ENCODE measurements around the gene LY6G6D. TPM values are rescaled to one million over a fixed set of nuclear protein-coding genes. Genes with fewer than 3 reads are reported as not detected.

The LY6G6D gene
- not detected for total RNA-seq

DNA sequence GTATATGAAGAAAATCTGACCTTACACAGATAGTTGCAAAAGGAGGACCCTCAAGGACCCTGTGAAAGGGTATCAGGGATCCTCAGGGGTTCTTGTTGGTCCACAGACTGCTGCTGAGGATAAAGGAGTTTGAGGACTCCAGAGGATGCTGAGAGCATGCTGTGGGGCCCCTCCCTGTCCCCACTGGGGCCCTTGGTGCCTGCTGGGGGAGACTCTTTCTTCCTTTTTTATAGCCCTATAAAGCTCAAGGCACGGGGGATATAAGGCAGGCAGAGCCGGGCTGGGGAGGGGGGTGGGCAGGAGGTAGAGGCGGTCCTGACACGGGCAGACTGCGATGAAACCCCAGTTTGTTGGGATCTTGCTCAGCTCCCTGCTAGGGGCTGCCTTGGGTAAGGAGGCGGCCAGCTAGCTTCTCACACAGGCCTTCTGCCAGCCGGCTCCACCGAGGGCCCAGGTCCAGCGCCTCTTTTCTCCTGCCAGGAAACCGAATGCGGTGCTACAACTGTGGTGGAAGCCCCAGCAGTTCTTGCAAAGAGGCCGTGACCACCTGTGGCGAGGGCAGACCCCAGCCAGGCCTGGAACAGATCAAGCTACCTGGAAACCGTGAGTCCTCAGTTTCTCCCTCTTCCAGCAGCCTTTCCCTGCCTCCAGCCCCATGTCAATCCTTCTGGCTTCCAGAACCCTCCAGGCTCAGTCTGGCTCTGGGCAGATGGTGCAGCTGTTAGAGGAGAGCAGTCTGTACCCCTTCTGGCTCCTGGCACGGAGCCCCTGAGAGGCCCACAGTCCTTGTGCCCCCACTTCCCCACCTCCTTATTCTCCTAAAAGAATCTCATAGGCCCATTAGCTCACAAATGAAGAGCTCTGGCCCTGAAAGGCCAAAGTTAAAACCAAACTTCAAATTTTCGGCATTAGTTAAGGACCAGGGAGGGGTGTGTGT, at the start of gene LY6G6D:
Gene LY6G6D, plus strand, starts transcription at position 327 of the 937 bp plus-strand sequence. Its CDS starts 8 bp downstream, at position 335.

GRCh38 chr6:31665501-31666336, 49.4 kb upstream of the LY6G6D start, which contains the start of gene CSNK2B:
Gene CSNK2B (plus strand): TSS chr6:31666080. CDS start chr6:31666832, 752 bp downstream.

DNA sequence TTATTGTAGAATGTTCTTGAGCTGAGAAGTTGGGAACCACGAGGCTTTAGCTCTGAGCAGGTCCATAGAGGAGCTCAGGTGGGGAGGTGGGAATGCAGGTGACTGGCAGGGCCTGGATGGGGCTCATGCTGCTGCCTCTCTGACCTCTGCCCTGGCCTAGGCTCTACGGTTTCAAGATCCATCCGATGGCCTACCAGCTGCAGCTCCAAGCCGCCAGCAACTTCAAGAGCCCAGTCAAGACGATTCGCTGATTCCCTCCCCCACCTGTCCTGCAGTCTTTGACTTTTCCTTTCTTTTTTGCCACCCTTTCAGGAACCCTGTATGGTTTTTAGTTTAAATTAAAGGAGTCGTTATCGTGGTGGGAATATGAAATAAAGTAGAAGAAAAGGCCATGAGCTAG, 45.5 kb upstream of the LY6G6D start, which contains the start of gene LY6G5B:
Gene LY6G5B, plus strand, starts transcription at position 301 of the 400 bp plus-strand sequence. CDS start 975 bp downstream, outside the sequence.

GRCh38 chr6:31680226-31681134, 34.7 kb upstream of the LY6G6D start, which contains the start of gene LY6G5C:
Gene LY6G5C (minus strand): TSS chr6:31681067. CDS start chr6:31680373, 694 bp downstream.

GRCh38 chr6:31702819-31703716, 12.1 kb upstream of the LY6G6D start, which contains the start of gene ABHD16A:
Gene ABHD16A (minus strand): TSS chr6:31703324. CDS start chr6:31703281, 43 bp downstream.

GRCh38 chr6:31706599-31706998, 8.5 kb upstream of the LY6G6D start, which contains the start of gene LY6G6F:
Gene LY6G6F (plus strand): TSS chr6:31706866. CDS start chr6:31706907, 41 bp downstream.

DNA sequence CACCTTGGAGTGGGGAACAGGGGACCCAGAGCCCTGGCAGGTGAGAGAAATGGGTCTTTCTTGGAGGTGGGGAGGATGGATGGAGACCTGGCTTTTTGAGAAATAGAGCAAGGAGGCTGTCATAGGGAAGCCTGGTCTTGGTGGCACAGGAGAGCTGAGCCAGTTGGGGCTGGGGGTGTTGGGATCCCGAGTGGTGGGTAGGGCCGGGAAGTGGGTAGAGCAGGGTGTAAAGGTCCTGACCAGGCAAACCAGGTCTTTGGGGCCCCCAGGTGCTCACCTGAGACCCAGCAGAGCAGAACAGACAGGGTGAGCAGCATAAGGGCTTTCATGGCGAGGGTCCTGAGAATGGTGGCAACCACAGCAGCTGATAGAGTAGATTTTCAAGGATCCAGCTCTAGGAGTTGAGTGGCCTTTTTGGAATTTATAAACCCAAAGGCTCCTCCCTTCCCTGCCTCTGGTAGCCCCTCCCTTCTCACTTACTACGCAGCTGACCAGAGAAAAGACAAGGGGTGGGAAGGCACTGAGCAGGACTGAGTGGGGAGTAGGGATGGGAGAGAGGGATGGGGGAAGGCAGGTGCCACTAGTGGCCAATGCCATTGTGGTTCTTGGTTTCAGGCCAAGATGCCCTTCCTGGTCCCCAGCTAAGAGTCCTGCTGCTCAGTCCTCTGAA, 6.3 kb downstream of the LY6G6D start, which contains the start of gene LY6G6C:
Gene LY6G6C, minus strand, starts transcription at position 396 of the 670 bp plus-strand sequence. Its CDS starts 67 bp downstream, at position 329.

DNA sequence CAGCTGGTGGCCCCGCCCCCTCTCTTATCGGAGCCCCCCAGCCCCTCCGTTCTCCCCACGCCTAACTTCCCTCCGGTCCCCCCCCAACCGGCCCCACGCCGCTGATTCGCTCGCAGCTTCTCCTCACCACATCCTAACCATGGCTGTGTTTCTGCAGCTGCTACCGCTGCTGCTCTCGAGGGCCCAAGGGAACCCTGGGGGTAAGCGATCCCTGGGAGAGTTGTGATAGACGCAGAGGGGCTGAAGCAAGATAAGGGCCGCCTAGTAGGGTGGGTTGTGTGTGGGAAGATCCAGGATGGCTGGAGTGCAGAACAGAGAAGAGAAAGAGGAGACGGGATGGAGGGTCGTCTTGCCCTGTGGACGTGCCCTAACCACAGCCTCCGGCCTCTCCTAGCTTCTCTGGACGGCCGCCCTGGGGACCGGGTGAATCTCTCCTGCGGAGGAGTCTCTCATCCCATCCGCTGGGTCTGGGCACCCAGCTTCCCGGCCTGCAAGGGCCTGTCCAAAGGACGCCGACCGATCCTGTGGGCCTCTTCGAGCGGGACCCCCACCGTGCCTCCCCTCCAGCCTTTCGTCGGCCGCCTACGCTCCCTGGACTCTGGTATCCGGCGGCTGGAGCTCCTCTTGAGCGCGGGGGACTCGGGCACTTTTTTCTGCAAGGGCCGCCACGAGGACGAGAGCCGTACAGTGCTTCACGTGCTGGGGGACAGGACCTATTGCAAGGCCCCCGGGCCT, 8.3 kb downstream of the LY6G6D start, which contains the start of gene MPIG6B:
Gene MPIG6B, plus strand, starts transcription at position 129 of the 735 bp plus-strand sequence. Its CDS starts 11 bp downstream, at position 140.

GRCh38 chr6:31728767-31729514, 13.8 kb downstream of the LY6G6D start, which contains the start of gene DDAH2:
Gene DDAH2 (minus strand): TSS chr6:31729299. CDS start chr6:31729161, 138 bp downstream.

GRCh38 chr6:31736021-31736767, 21.0 kb downstream of the LY6G6D start, which contains the start of gene CLIC1:
Gene CLIC1 (minus strand): TSS chr6:31736530. CDS start chr6:31736300, 230 bp downstream.

DNA sequence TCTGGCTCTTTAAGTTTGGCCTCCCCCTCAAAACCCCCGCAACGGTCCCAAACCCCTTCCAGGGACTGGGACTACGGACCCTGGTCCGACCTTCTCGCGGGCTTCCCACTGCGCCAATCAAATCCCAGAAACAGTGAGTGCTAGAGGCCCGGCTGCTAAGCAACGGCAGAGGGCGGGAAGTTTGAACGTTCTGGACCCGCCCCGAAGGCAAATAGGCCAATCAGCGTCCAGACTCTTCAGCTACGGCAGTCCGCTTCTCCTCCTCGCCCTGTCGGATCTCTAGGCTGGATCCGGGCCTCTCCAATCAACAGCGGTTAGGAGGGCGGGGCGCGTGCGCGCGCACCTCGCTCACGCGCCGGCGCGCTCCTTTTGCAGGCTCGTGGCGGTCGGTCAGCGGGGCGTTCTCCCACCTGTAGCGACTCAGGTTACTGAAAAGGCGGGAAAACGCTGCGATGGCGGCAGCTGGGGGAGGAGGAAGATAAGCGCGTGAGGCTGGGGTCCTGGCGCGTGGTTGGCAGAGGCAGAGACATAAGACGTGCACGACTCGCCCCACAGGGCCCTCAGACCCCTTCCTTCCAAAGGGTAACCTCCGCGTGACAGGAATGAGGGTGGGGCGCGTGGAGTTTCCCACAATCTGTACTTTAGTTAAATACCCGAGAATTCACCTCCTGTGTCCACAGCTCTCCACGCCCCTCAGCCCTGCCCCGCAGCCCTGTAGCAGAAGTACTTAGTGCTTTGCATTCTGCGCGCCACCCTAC, 24.7 kb downstream of the LY6G6D start, which contains the start of gene MSH5:
Gene MSH5, plus strand, starts transcription at position 367 of the 758 bp plus-strand sequence. CDS start 462 bp downstream, outside the sequence.

GRCh38 chr6:31762356-31762755, 47.2 kb downstream of the LY6G6D start, which contains the start of gene SAPCD1:
Gene SAPCD1 (plus strand): TSS chr6:31762656. CDS start chr6:31763055, 399 bp downstream.

